Cortex of kidney (tissue), 1 donor: Measurements from ENCODE around the gene SMIM34.
"Not testable (repeated sequence)": the region's sequence is repeated elsewhere in the genome, so short reads cannot be mapped to it uniquely, and the experiment has no call there.

Experiments
- DNase-seq: peaks from one replicate; lab custom pipeline; 2025; lab: John Stamatoyannopoulos, UW

Gene SMIM34

GRCh38 chr21:34423805-34424204 lies at the start of gene SMIM34:
Gene SMIM34, minus strand, starts transcription at chr21:34423951. Its CDS starts 112 bp downstream, at chr21:34423839.
- DNase-seq = not testable (repeated sequence)

GRCh38 chr21:34467333-34467732 lies 43.6 kb upstream of the SMIM34 start:
- not testable (repeated sequence) for DNase-seq

- DNase-seq = not testable (repeated sequence)
Measured at GRCh38 chr21:34459426-34459825, 35.7 kb upstream of the SMIM34 start.

- DNase-seq = not testable (repeated sequence)
Measured at GRCh38 chr21:34458266-34458665, 34.5 kb upstream of the SMIM34 start.

GRCh38 chr21:34456180-34456579 lies 32.4 kb upstream of the SMIM34 start:
- not testable (repeated sequence) for DNase-seq

GRCh38 chr21:34455628-34456027 lies 31.9 kb upstream of the SMIM34 start:
- DNase-seq = not testable (repeated sequence)

GRCh38 chr21:34447018-34447417 lies 23.3 kb upstream of the SMIM34 start:
- DNase-seq = not testable (repeated sequence)

GRCh38 chr21:34443486-34443885 lies 19.7 kb upstream of the SMIM34 start:
- DNase-seq = not testable (repeated sequence)

- DNase-seq = not testable (repeated sequence)
Measured at GRCh38 chr21:34429710-34430109, 6.0 kb upstream of the SMIM34 start.

GRCh38 chr21:34428441-34428840 lies 4.7 kb upstream of the SMIM34 start:
- DNase-seq = not testable (repeated sequence)

GRCh38 chr21:34427339-34427738 lies 3.6 kb upstream of the SMIM34 start:
- DNase-seq = not testable (repeated sequence)

- DNase-seq = not testable (repeated sequence)
Measured at GRCh38 chr21:34417448-34418077, 6.2 kb downstream of the SMIM34 start.

GRCh38 chr21:34407294-34407693 lies 16.5 kb downstream of the SMIM34 start:
- not testable (repeated sequence) for DNase-seq

- not testable (repeated sequence) for DNase-seq
Measured at GRCh38 chr21:34406676-34407075, 17.1 kb downstream of the SMIM34 start.

GRCh38 chr21:34406102-34406501 lies 17.6 kb downstream of the SMIM34 start:
- not testable (repeated sequence) for DNase-seq

- DNase-seq = not testable (repeated sequence)
Measured at GRCh38 chr21:34405686-34406085, 18.1 kb downstream of the SMIM34 start.

GRCh38 chr21:34404742-34405141 lies 19.0 kb downstream of the SMIM34 start:
- not testable (repeated sequence) for DNase-seq

GRCh38 chr21:34400522-34400921 lies 23.2 kb downstream of the SMIM34 start:
- DNase-seq = not testable (repeated sequence)

GRCh38 chr21:34383724-34384415 lies 39.9 kb downstream of the SMIM34 start:
- DNase-seq = not testable (repeated sequence)

- not testable (repeated sequence) for DNase-seq
Measured at GRCh38 chr21:34383138-34383537, 40.6 kb downstream of the SMIM34 start.

GRCh38 chr21:34375619-34375972 lies 48.2 kb downstream of the SMIM34 start:
- DNase-seq = not testable (repeated sequence)

- DNase-seq = not testable (repeated sequence)
Measured at GRCh38 chr21:34374940-34375618, 48.7 kb downstream of the SMIM34 start, which contains the start of gene SMIM11. Gene SMIM11, plus strand, starts transcription at chr21:34375507. Its CDS starts 3,998 bp downstream, at chr21:34379505.

- DNase-seq = not testable (repeated sequence)
Measured at GRCh38 chr21:34374462-34374861, 49.3 kb downstream of the SMIM34 start.
